ENCODE measurements around the gene NEURL1B.
"Not testable (repeated sequence)": the region's sequence is repeated elsewhere in the genome, so short reads cannot be mapped to it uniquely, and the experiment has no call there.

NEURL1B gene

GRCh38 chr5:172634106-172634899 lies 6.8 kb upstream of the NEURL1B start:
- no peak for DNase-seq (ENCODE audit: low read depth)

- DNase-seq (ENCODE audit: low read depth): no peak
Observed at GRCh38 chr5:172635038-172635437, 6.0 kb upstream of the NEURL1B start.

- DNase-seq (ENCODE audit: low read depth): no peak
Observed at GRCh38 chr5:172636279-172637050, 4.6 kb upstream of the NEURL1B start.

GRCh38 chr5:172637110-172637580 lies 3.9 kb upstream of the NEURL1B start:
- no peak for DNase-seq (ENCODE audit: low read depth)

- DNase-seq (ENCODE audit: low read depth): no peak
Observed at GRCh38 chr5:172637740-172638139, 3.3 kb upstream of the NEURL1B start.

- DNase-seq (ENCODE audit: low read depth): no peak
Observed at GRCh38 chr5:172638209-172638768, 2.8 kb upstream of the NEURL1B start.

- DNase-seq (ENCODE audit: low read depth): no peak
Observed at GRCh38 chr5:172640139-172640538, 924 bp upstream of the NEURL1B start.

- no peak for DNase-seq (ENCODE audit: low read depth)
Observed at GRCh38 chr5:172641359-172642050, 442 bp downstream of the NEURL1B start.

GRCh38 chr5:172642051-172642409 lies 967 bp downstream of the NEURL1B start:
- DNase-seq (ENCODE audit: low read depth): no peak

- no peak for DNase-seq (ENCODE audit: low read depth)
Observed at GRCh38 chr5:172642486-172642885, 1.4 kb downstream of the NEURL1B start.

- no peak for DNase-seq (ENCODE audit: low read depth)
Observed at GRCh38 chr5:172642926-172643871, 2.1 kb downstream of the NEURL1B start.

GRCh38 chr5:172644266-172644665 lies 3.2 kb downstream of the NEURL1B start:
- no peak for DNase-seq (ENCODE audit: low read depth)

- no peak for DNase-seq (ENCODE audit: low read depth)
Observed at GRCh38 chr5:172644711-172645110, 3.6 kb downstream of the NEURL1B start.

GRCh38 chr5:172645271-172646055 lies 4.4 kb downstream of the NEURL1B start:
- DNase-seq (ENCODE audit: low read depth): no peak

- DNase-seq (ENCODE audit: low read depth): no peak
Observed at GRCh38 chr5:172646716-172647285, 5.7 kb downstream of the NEURL1B start.

GRCh38 chr5:172647352-172648012 lies 6.4 kb downstream of the NEURL1B start:
- DNase-seq (ENCODE audit: low read depth): no peak

GRCh38 chr5:172648013-172648381 lies 6.9 kb downstream of the NEURL1B start:
- DNase-seq (ENCODE audit: low read depth): no peak

- DNase-seq (ENCODE audit: low read depth): no peak
Observed at GRCh38 chr5:172648755-172649154, 7.7 kb downstream of the NEURL1B start.

- DNase-seq (ENCODE audit: low read depth): not testable (repeated sequence)
Observed at GRCh38 chr5:172656496-172656895, 15.4 kb downstream of the NEURL1B start.

Measured in HS-5 (cell line).